SK-N-MC (cell line): ENCODE data around the gene LDAF1.

Source experiments
- EZH2 ChIP-seq: fragments of 200-600 bp; sonication (generic); IDR thresholded peaks from one replicate; pipeline ENCODE4 v1.6.1; 2017; ENCODE audit warnings: antibody characterized with exemption
- FOXP2 ChIP-seq: optimal IDR thresholded peaks from 2 replicates; pipeline ENCODE3; 2011; ENCODE audit warnings: mild to moderate bottlenecking, moderate library complexity; ENCODE audit not compliant: insufficient read depth; ENCODE audit errors: extremely low read length, control extremely low read depth
- POLR2AphosphoS5 ChIP-seq: IDR thresholded peaks from 2 replicates; pipeline ENCODE4 v1.6.1; 2012; ENCODE audit warnings: mild to moderate bottlenecking, low read depth, low read length, borderline replicate concordance

DNA sequence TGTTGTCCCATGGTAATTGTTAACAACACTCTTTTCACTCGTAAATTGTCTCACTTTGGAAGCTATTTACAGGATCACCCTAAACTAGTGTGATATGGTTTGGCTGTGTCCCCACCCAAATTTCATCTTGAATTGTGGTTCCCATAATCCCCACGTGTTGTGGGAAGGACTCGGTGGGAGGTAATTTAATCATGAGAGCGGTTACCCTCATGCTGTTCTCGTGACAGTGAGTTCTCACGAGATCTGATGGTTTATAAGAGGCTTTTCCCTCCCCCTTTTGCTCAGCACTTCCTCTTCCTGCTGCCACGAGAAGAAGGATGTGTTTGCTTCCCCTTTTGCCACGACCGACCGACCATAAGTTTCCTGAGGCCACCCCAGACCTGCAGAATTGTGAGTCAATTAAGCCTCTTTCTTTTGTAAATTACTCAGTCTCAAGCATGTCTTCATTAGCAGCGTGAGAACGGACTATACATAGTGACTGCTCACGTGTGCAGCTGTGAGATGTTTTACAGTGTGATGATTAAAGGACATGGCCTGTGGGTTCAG is 42.3 kb upstream of the LDAF1 start:
- TF ChIP-seq POLR2AphosphoS5, result no peak
- no peak for TF ChIP-seq EZH2
- no peak for TF ChIP-seq FOXP2
